GM08714 (cell line): ENCODE results near the gene HS3ST6.
"Not testable (repeated sequence)": the region's sequence is repeated elsewhere in the genome, so short reads cannot be mapped to it uniquely, and the experiment has no call there.

ENCODE experiments used
- H3K4me3 ChIP-seq: fragments of 200-500 bp; sonication (Bioruptor generic); 2 replicates; pipeline ENCODE4 v1.5.1; 2014; ENCODE audit warnings: mild to moderate bottlenecking, low read length, inconsistent platforms
- ZNF274 ChIP-seq: IDR thresholded peaks from 2 replicates; pipeline ENCODE4 v1.6.1; 2012; ENCODE audit warnings: mild to moderate bottlenecking, low read depth, low read length

The HS3ST6 gene

GRCh38 chr16:1923299-1924034 is 5.3 kb upstream of the HS3ST6 start:
- no peak for TF ChIP-seq ZNF274
- H3K4me3 ChIP-seq, result no peak overlapping the region

GRCh38 chr16:1922357-1922756 is 4.1 kb upstream of the HS3ST6 start:
- no peak overlapping the region for H3K4me3 ChIP-seq
- no peak for TF ChIP-seq ZNF274

- no peak for TF ChIP-seq ZNF274
- no peak overlapping the region for H3K4me3 ChIP-seq
These were observed 2.5 kb upstream of the HS3ST6 start for GRCh38 chr16:1920727-1921171.

DNA sequence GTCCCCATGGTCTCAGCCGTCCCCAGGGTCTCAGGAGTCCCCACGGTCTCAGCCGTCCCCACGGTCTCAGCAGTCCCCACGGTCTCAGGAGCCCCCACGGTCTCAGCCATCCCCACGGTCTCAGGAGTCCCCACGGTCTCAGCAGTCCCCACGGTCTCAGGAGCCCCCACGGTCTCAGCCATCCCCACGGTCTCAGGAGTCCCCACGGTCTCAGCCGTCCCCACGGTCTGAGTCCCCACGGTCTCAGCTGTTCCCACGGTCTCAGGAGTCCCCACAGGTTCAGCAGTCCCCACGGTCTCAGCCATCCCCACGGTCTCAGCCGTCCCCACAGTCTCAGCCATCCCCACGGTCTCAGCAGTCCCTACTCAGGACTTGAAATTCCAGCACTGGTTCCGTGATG is 1.9 kb upstream of the HS3ST6 start:
- not testable (repeated sequence) for H3K4me3 ChIP-seq

DNA sequence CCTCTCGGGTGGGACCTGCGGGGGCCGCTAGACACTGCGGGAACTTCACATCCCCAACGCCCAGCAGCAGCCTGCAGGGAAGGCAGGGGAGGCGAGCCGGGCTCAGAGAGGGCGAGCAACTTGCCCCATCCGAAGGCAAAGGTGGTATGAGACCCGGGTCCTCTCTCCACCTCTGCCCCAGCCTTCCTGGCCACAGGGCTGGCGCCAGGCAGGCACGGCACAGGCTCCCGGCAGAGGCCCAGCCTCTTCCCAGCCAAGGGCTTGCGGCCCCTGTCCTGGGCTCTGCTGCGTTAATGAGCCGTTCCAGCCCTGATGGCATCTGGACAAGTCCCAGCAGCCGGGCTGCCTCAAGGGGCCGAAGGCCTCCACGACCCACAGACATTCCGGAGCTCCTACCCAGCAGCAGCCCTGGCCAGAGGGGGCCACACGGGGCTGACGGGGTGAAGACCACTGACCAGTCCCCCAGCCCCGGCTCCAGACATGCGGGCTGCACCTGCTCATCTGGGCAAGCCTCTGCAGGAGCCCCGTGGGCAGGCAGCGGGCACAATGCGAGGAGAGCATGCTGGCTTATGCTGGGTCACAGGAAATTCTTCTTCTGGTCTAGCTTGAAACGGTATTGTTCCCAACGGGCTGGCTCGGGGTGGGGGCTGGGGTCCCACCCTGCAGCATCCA is 1.2 kb upstream of the HS3ST6 start:
- H3K4me3 ChIP-seq, result no peak overlapping the region

DNA sequence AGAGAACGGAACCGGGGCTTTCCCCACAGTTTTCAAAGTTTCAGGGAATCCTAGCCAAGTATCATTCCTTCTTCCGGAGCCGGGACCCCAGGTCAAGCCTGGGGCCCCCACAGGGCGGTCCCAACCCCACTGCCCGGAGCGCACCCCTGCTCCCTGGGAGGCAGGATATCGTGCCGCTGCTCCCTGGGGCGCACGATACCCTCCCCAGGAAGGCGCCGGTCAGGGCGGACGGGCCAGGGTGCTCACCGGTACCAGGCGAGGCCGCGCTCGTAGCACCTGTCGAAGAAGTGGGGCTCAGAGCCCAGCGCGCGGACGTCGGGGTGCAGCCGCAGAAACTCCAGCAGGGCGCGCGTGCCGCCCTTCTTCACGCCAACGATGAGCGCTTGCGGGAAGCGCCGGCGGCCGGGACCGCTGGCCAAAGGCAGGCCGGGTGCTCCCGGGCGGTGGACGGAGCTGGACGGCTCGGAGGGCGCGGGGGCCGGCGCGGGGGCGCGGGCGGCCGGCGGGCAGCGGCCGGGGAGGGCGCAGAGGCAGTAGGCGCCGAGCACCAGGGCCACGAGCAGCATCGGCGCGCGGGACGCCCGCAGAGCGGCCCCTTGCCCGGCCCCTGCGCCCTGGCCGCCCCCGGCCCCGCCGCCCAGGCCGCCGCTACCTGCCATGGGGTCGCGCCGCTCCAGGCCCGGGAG is 407 bp downstream of the HS3ST6 start:
- H3K4me3 ChIP-seq, result no peak overlapping the region

More for the DNA sequence above, 1.2 kb upstream of the HS3ST6 start:
- no peak for TF ChIP-seq ZNF274

DNA sequence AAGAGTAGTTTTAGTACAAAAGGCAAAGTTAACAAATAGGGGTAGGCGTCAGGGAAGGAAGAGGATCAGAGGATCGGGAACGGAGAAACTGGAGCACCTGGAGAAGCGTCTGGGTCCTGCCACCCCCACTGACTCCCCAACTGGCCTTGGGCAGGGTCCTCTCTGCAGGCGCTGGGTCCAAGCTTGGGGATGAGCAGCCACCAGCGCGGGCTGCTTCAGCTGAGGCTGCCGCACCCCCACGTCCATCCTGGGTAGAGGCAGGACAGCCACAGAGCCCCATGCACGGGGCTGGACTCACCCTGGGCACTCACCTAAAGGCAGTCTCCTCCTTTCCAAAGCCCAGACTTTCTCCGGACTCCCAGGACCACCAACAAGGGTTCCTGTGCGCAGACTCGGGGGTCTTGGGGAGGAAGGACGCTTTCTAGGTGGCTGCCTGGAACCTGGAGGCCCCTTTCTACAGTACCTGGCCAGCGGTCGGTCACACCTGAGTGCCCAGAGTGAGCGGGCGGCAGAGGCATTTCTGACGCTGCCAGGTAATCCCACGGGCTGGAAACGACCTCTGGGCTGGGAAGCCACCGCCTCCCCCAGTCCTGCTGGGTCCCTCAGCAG is 1.1 kb downstream of the HS3ST6 start:
- no peak overlapping the region for H3K4me3 ChIP-seq
- no peak for TF ChIP-seq ZNF274

More for the DNA sequence above, 407 bp downstream of the HS3ST6 start:
- TF ChIP-seq ZNF274, result no peak

GRCh38 chr16:1916640-1916990 is 1.6 kb downstream of the HS3ST6 start:
- no peak for TF ChIP-seq ZNF274
- H3K4me3 ChIP-seq, result no peak overlapping the region

DNA sequence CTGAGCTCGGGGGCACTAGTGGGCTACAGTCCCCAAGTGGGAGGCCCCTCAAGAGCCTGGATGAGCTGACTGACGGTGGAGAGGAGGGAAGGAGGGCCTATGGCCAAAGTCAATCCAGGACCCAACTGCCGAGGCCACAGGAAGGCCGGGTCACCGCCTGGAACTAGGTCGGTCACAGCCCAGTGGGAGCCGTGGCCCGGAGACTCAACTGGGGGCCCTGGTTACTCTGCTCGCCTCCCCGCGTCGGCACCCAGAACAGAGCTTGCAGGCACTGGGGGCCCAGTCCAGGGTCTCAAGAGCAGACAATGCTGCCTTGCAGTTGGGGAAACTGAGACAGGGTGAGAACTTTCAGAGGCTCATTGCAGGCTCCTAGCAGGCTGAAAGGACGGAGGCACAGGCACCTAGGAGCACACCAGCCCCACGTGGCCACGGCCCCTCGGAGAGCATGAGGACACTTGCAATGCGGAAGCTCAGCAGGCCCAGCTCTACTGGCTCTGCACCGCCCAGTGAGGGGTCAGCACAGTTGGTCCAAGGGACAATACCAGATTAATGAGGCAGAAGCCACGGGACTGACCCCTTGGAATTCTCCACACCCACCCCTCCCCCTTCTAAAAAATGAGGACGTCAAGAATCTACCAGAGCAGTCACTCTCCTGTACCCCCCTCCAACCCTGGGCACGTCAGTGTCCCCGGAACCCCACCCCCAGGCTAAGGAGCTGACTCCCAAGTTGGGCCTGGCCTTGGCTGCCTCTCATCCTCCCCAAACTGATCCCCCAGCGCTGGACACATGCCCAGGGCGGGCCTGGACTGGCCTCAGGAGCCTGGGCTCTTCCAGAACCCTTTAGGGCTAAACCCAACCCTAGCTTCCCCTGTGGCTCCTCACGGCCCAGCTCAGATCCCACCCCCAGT is 2.2 kb downstream of the HS3ST6 start:
- no peak for TF ChIP-seq ZNF274
- no peak overlapping the region for H3K4me3 ChIP-seq

DNA sequence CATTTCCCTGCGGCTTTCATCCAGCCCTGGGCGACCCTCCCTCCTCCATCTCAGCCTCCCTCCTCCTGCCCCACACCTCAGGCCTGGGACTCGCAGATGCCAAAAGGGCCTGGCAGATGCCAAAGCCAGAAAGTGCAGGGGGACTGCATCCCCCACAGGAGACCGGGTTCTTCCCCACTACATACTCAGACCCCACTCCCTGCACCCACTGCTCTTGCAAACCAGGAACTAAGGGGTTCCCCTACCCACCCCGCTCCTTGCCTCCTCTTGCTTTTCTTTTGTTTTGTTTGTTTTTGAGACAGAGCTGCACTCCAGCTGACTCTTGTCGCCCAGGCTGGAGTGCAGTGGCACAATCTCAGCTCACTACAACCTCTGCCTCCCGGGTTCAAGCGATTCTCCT is 3.2 kb downstream of the HS3ST6 start:
- H3K4me3 ChIP-seq, result no peak overlapping the region
- no peak for TF ChIP-seq ZNF274

GRCh38 chr16:1914084-1914608 is 4.1 kb downstream of the HS3ST6 start:
- no peak overlapping the region for H3K4me3 ChIP-seq
- no peak for TF ChIP-seq ZNF274

DNA sequence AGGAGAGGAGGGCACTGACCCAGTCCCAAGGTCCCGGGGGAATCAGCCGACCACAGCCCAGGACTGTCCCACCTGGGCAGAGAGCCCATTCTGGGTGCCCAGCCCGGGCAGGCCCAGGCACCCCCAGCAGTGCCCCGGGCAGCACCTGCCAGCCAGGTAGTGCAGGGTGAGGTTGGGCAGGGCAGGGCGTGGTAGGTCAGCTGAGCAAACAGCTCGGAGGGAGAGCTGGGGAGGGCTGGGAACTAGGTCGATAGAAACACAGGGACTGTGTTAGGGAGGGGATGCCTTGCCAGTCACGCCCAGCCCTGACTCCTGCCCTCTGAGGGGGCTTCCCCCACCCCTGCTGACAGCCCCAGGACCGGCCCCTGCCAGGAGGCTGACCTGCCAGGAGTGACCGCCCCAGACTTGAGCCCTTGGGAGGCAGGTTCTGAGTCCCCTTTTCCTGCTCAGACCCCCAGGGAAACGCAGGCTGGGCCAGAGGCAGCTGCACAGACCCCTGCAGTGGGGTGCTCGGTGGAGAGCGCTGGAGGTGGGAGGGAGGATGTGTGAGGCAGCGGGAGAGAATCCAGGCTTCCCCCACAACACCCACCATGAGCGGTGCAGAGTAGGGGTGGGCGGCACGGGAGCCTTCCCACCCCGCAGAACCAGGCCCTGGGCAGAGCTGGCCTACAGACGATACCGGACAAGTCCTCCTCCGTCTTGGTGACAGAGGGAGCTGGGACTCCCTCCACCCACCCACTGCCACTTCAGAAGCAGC is 4.7 kb downstream of the HS3ST6 start:
- no peak overlapping the region for H3K4me3 ChIP-seq
- no peak for TF ChIP-seq ZNF274

- H3K4me3 ChIP-seq, result no peak overlapping the region
- no peak for TF ChIP-seq ZNF274
These were observed 6.0 kb downstream of the HS3ST6 start for GRCh38 chr16:1912215-1912543.
